ENCODE data around the gene PAAF1.

Gene PAAF1

DNA sequence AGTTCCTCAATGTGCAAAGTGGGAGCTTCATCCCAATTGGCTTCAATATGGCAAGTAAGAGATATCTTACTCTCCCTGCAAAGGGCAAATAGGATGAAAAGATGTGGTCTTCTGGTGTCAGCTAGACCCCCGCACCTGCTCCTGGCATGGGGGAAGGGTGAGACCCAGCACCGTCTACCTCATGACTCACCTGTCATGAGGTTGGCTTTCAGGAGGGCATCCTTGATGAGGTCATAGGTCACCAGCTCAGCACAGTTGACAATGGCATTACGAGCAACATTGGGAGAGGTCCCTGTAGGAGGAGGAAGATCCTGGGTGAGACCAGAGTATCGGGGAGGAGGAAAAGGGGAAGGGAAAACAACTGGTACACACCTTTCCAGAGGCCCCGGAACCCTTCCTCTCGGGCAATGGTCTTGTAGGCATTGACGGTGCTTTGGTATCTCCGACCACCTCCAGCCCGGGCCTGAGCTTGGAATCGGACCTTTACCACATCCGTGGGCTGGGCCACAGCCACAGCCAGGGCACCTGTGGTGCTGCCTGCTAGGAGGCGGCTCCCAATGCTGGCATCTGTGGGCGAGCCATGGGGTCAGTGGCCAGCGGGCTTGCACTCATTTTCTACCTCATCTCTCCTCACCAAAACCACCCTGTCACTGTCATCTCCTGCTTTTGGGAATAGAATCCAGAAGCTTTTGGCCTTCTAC, 99.8 kb downstream of the PAAF1 start:
- peaks cover 55 to 72% of the 10 kb centered on the region in 2 donors for H3K36me3 ChIP-seq (replicated peaks in 1 of 2; ENCODE audit: control insufficient read depth in 2 of 2, insufficient read depth in 2 of 2, low read length in 2 of 2)
- H2BK12ac ChIP-seq (ENCODE audit: low read length), result no peak overlapping the region
- H3K4me1 ChIP-seq (ENCODE audit: control insufficient read depth in 2 of 2, insufficient read depth in 1 of 2, low read depth in 1 of 2, low read length in 2 of 2), result peaks cover 0 to 22% of the 10 kb centered on the region in 2 donors
- H3K27me3 ChIP-seq (ENCODE audit: control insufficient read depth in 3 of 3, insufficient read depth in 3 of 3, low read depth in 1 of 3, low read length in 3 of 3), result no peaks in the 10 kb centered on the region
- H3K27ac ChIP-seq (replicated peaks; ENCODE audit: low read length), result no peak overlapping the region
- no peak overlapping the region for H3K9ac ChIP-seq (ENCODE audit: low read depth, low read length, poor library complexity)
- no peak overlapping the region for H3K4ac ChIP-seq (ENCODE audit: low read length)
- no peak overlapping the region for H2BK120ac ChIP-seq (ENCODE audit: low read depth, low read length)
- no peak overlapping the region for H3K18ac ChIP-seq (ENCODE audit: low read length)
- H3K9me3 ChIP-seq (replicated peaks in 1 of 2; ENCODE audit: control insufficient read depth in 2 of 2, insufficient read depth in 1 of 2, low read depth in 1 of 2, low read length in 2 of 2), result no peaks in the 10 kb centered on the region
- H3K4me3 ChIP-seq (ENCODE audit: low read length in 2 of 2), result no peak overlapping the region
- H4K8ac ChIP-seq (ENCODE audit: low read depth, low read length), result no peak overlapping the region
- DNase-seq (ENCODE audit: low spot score), result no peak
- no peak overlapping the region for H2AFZ ChIP-seq (ENCODE audit: low read length)
- H4K91ac ChIP-seq (ENCODE audit: low read depth, low read length, poor library complexity), result no peak overlapping the region
- H3K79me1 ChIP-seq (ENCODE audit: low read depth, low read length), result peaks cover 5% of the 10 kb centered on the region
- H2BK15ac ChIP-seq (ENCODE audit: low read length), result no peak overlapping the region
- H2BK5ac ChIP-seq (ENCODE audit: low read length), result no peak overlapping the region
- WGBS, 2 donors (ENCODE audit: extremely low coverage in 2 of 2, insufficient read length in 2 of 2, insufficient replicate concordance in 1 of 2), result no CpG with 5 or more reads among the region's 14 CpGs
- H3K23ac ChIP-seq (ENCODE audit: low read depth, low read length, poor library complexity), result no peak overlapping the region
- no peak overlapping the region for H3K4me2 ChIP-seq (ENCODE audit: insufficient read depth, low read length, poor library complexity, severe bottlenecking)
- no peak overlapping the region for H2AK5ac ChIP-seq (ENCODE audit: low read depth, low read length)
- no peak overlapping the region for H3K14ac ChIP-seq (ENCODE audit: low read length)

DNA sequence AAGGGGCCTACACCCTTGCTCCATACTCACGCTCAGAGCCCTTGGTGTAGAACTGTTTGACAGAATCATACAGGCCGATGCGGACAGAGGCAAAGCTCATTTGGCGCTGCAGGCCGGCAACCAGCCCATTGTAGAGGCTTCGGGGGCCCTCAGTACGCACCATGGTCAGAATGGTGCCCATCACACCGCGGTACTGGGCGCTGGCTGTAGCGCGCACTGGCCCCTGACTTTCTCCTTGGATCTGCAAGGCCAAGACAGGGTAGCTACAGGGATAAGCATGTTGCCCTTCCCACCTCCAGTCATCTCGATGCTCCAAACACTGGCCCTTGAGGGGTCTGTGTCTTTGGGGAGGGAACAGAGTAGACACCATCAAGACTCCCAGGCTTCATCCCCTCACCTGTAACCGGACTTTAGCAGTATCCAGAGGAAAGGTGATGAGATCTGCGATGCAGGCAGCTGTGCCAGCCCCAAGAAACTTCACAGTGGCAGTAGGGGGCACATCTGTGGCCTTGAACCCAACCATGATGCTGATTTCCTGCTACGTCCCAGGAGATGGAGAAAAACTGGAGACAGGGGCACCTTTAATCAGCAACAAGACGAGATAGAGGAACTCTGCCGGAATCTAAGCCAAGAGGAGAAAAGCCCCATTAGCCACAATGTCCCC, 101.2 kb downstream of the PAAF1 start:
- H2BK120ac ChIP-seq (ENCODE audit: low read depth, low read length), result no peak overlapping the region
- H3K4ac ChIP-seq (ENCODE audit: low read length), result no peak overlapping the region
- peaks cover 0 to 22% of the 10 kb centered on the region in 2 donors for H3K4me1 ChIP-seq (ENCODE audit: control insufficient read depth in 2 of 2, insufficient read depth in 1 of 2, low read depth in 1 of 2, low read length in 2 of 2)
- H4K91ac ChIP-seq (ENCODE audit: low read depth, low read length, poor library complexity), result no peak overlapping the region
- no peaks in the 10 kb centered on the region for H3K27me3 ChIP-seq (ENCODE audit: control insufficient read depth in 3 of 3, insufficient read depth in 3 of 3, low read depth in 1 of 3, low read length in 3 of 3)
- H3K9me3 ChIP-seq (replicated peaks in 1 of 2; ENCODE audit: control insufficient read depth in 2 of 2, insufficient read depth in 1 of 2, low read depth in 1 of 2, low read length in 2 of 2), result no peaks in the 10 kb centered on the region
- no peak overlapping the region for H3K14ac ChIP-seq (ENCODE audit: low read length)
- no peak overlapping the region for H2AK5ac ChIP-seq (ENCODE audit: low read depth, low read length)
- H3K4me3 ChIP-seq (ENCODE audit: low read length in 2 of 2), result no peak overlapping the region
- no peak for DNase-seq (ENCODE audit: low spot score)
- no peak overlapping the region for H3K9ac ChIP-seq (ENCODE audit: low read depth, low read length, poor library complexity)
- no peak overlapping the region for H3K27ac ChIP-seq (replicated peaks; ENCODE audit: low read length)
- H3K4me2 ChIP-seq (ENCODE audit: insufficient read depth, low read length, poor library complexity, severe bottlenecking), result no peak overlapping the region
- H3K18ac ChIP-seq (ENCODE audit: low read length), result no peak overlapping the region
- H3K23ac ChIP-seq (ENCODE audit: low read depth, low read length, poor library complexity), result no peak overlapping the region
- peaks cover 55 to 72% of the 10 kb centered on the region in 2 donors for H3K36me3 ChIP-seq (replicated peaks in 1 of 2; ENCODE audit: control insufficient read depth in 2 of 2, insufficient read depth in 2 of 2, low read length in 2 of 2)
- H2BK15ac ChIP-seq (ENCODE audit: low read length), result no peak overlapping the region
- no peak overlapping the region for H4K8ac ChIP-seq (ENCODE audit: low read depth, low read length)
- no peak overlapping the region for H2AFZ ChIP-seq (ENCODE audit: low read length)
- H2BK5ac ChIP-seq (ENCODE audit: low read length), result no peak overlapping the region
- no CpG with 5 or more reads among the region's 18 CpGs for WGBS, 2 donors (ENCODE audit: extremely low coverage in 2 of 2, insufficient read length in 2 of 2, insufficient replicate concordance in 1 of 2)
- H3K79me1 ChIP-seq (ENCODE audit: low read depth, low read length), result peaks cover 8% of the 10 kb centered on the region
- no peak overlapping the region for H2BK12ac ChIP-seq (ENCODE audit: low read length)

DNA sequence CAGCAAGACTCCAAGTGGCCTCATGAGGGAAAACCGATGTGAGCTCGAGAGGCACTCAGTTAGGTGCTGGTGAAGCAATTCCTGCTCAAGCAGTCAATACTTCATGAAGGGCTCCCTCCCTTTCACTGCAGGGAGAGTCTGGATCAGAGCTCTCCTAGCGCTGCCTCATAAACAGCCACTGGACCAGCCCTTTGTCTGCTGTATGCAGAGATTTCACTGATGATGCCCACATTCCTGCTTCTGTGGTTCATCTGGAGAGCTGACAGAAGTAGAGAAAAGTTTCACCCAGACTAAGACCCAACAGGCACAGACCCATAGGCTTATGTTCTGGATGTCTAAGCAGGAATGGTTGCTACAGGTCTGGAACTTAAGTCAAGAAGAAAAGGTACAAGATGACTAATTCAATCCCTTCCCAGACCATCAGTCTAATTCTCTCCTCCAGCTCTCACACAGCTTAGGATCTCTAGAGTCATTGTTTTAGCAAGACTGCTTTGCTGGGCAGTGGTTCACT, 101.8 kb downstream of the PAAF1 start:
- Histone ChIP-seq H2BK120ac (ENCODE audit: low read depth, low read length) (no peak overlapping the region), H3K4me3 (ENCODE audit: low read length in 2 of 2) (no peak overlapping the region), H3K4me1 (ENCODE audit: control insufficient read depth in 2 of 2, insufficient read depth in 1 of 2, low read depth in 1 of 2, low read length in 2 of 2) (peaks cover 2 to 24% of the 10 kb centered on the region in 2 donors), H3K9me3 (replicated peaks in 1 of 2; ENCODE audit: control insufficient read depth in 2 of 2, insufficient read depth in 1 of 2, low read depth in 1 of 2, low read length in 2 of 2) (no peaks in the 10 kb centered on the region), H3K27ac (replicated peaks; ENCODE audit: low read length) (no peak overlapping the region), H2AFZ (ENCODE audit: low read length) (no peak overlapping the region), H4K8ac (ENCODE audit: low read depth, low read length) (no peak overlapping the region), H3K27me3 (ENCODE audit: control insufficient read depth in 3 of 3, insufficient read depth in 3 of 3, low read depth in 1 of 3, low read length in 3 of 3) (no peaks in the 10 kb centered on the region), H2BK5ac (ENCODE audit: low read length) (no peak overlapping the region), H3K9ac (ENCODE audit: low read depth, low read length, poor library complexity) (no peak overlapping the region), H2BK12ac (ENCODE audit: low read length) (no peak overlapping the region), H3K79me1 (ENCODE audit: low read depth, low read length) (peaks cover 8% of the 10 kb centered on the region), H3K4me2 (ENCODE audit: insufficient read depth, low read length, poor library complexity, severe bottlenecking) (no peak overlapping the region), H4K91ac (ENCODE audit: low read depth, low read length, poor library complexity) (no peak overlapping the region), H3K14ac (ENCODE audit: low read length) (no peak overlapping the region), H3K4ac (ENCODE audit: low read length) (no peak overlapping the region), H2BK15ac (ENCODE audit: low read length) (no peak overlapping the region), H3K18ac (ENCODE audit: low read length) (no peak overlapping the region), H3K23ac (ENCODE audit: low read depth, low read length, poor library complexity) (no peak overlapping the region), H3K36me3 (replicated peaks in 1 of 2; ENCODE audit: control insufficient read depth in 2 of 2, insufficient read depth in 2 of 2, low read length in 2 of 2) (peaks cover 55 to 72% of the 10 kb centered on the region in 2 donors), H2AK5ac (ENCODE audit: low read depth, low read length) (no peak overlapping the region)
- WGBS, 2 donors (ENCODE audit: extremely low coverage in 2 of 2, insufficient read length in 2 of 2, insufficient replicate concordance in 1 of 2), result no CpG with 5 or more reads among the region's 3 CpGs
- DNase-seq (ENCODE audit: low spot score), result no peak

Measured in neuronal stem cell (in vitro differentiated cells).